ENCODE data around the gene EPHA2. TPM values are rescaled to one million over a fixed set of nuclear protein-coding genes. Genes with fewer than 3 reads are reported as not detected.

EPHA2 gene
- total and polyA plus RNA-seq, 4 donors: 2.9 to 11.1 (median 6.8) TPM

GRCh38 chr1:16088996-16089395 lies 66.9 kb downstream of the EPHA2 start:
- Histone ChIP-seq H3K4me3 (ENCODE audit: low read depth in 1 of 3, low read length in 3 of 3) (no peak overlapping the region), H3K27ac (ENCODE audit: low read depth in 1 of 2, low read length in 2 of 2) (no peak overlapping the region), H3K27me3 (ENCODE audit: control insufficient read depth in 4 of 4, insufficient read depth in 4 of 4, low read length in 3 of 4) (no peaks in the 10 kb centered on the region), H3K9ac (ENCODE audit: low read depth in 1 of 2, low read length in 2 of 2) (no peak overlapping the region), H3K9me3 (ENCODE audit: control insufficient read depth in 4 of 4, low read length in 3 of 4) (no peaks in the 10 kb centered on the region), H3K36me3 (ENCODE audit: control insufficient read depth in 4 of 4, insufficient read depth in 3 of 4, low read depth in 1 of 4, low read length in 3 of 4) (no peaks in the 10 kb centered on the region), H3K4me1 (ENCODE audit: control insufficient read depth in 4 of 4, insufficient read depth in 4 of 4, low read length in 3 of 4) (no peaks in the 10 kb centered on the region)
- TF ChIP-seq FOXA2 (IDR thresholded peaks at IDR 0.05) (no peak), REST (IDR thresholded peaks at IDR 0.05) (no peak), RAD21 (IDR thresholded peaks at IDR 0.05) (no peak), GABPA (IDR thresholded peaks at IDR 0.05 in 1 of 2, conservative IDR thresholded peaks at IDR 0.05 in 1 of 2) (no peak), ZBTB33 (IDR thresholded peaks at IDR 0.05) (no peak), ATF3 (IDR thresholded peaks at IDR 0.05) (no peak), TAF1 (conservative IDR thresholded peaks at IDR 0.05) (no peak)
- no peak for DNase-seq (ENCODE audit: low spot score)
- WGBS: 91% methylated on average over 9 of the region's 9 CpGs

- H3K27ac ChIP-seq (ENCODE audit: low read depth in 1 of 2, low read length in 2 of 2): no peak overlapping the region
Observed at GRCh38 chr1:16088351-16088911, 67.4 kb downstream of the EPHA2 start.

GRCh38 chr1:16087733-16088132 lies 68.1 kb downstream of the EPHA2 start:
- WGBS: 81% methylated on average over 7 of the region's 7 CpGs
- Histone ChIP-seq H3K36me3 (ENCODE audit: control insufficient read depth in 4 of 4, insufficient read depth in 3 of 4, low read depth in 1 of 4, low read length in 3 of 4) (no peaks in the 10 kb centered on the region), H3K9ac (ENCODE audit: low read depth in 1 of 2, low read length in 2 of 2) (no peak overlapping the region), H3K9me3 (ENCODE audit: control insufficient read depth in 4 of 4, low read length in 3 of 4) (no peaks in the 10 kb centered on the region), H3K4me1 (ENCODE audit: control insufficient read depth in 4 of 4, insufficient read depth in 4 of 4, low read length in 3 of 4) (no peaks in the 10 kb centered on the region), H3K27ac (ENCODE audit: low read depth in 1 of 2, low read length in 2 of 2) (no peak overlapping the region), H3K27me3 (ENCODE audit: control insufficient read depth in 4 of 4, insufficient read depth in 4 of 4, low read length in 3 of 4) (no peaks in the 10 kb centered on the region), H3K4me3 (ENCODE audit: low read depth in 1 of 3, low read length in 3 of 3) (no peak overlapping the region)
- no peak for DNase-seq (ENCODE audit: low spot score)
- TF ChIP-seq HNF4G (IDR thresholded peaks at IDR 0.05) (no peak), CTCF (IDR thresholded peaks at IDR 0.05; ENCODE audit: low read depth, low read length, missing input control) (no peak), HNF4A (conservative IDR thresholded peaks at IDR 0.05) (no peak)

More at GRCh38 chr1:16088351-16088911, 67.4 kb downstream of the EPHA2 start:
- Histone ChIP-seq H3K4me3 (ENCODE audit: low read depth in 1 of 3, low read length in 3 of 3) (no peak overlapping the region), H3K4me1 (ENCODE audit: control insufficient read depth in 4 of 4, insufficient read depth in 4 of 4, low read length in 3 of 4) (no peaks in the 10 kb centered on the region), H3K36me3 (ENCODE audit: control insufficient read depth in 4 of 4, insufficient read depth in 3 of 4, low read depth in 1 of 4, low read length in 3 of 4) (no peaks in the 10 kb centered on the region), H3K9ac (ENCODE audit: low read depth in 1 of 2, low read length in 2 of 2) (no peak overlapping the region), H3K9me3 (ENCODE audit: control insufficient read depth in 4 of 4, low read length in 3 of 4) (no peaks in the 10 kb centered on the region), H3K27me3 (ENCODE audit: control insufficient read depth in 4 of 4, insufficient read depth in 4 of 4, low read length in 3 of 4) (no peaks in the 10 kb centered on the region)
- WGBS: 89% methylated on average over 17 of the region's 17 CpGs
- TF ChIP-seq HNF4G (IDR thresholded peaks at IDR 0.05) (no peak), FOXA2 (IDR thresholded peaks at IDR 0.05) (no peak), SP1 (IDR thresholded peaks at IDR 0.05) (no peak), RAD21 (IDR thresholded peaks at IDR 0.05) (no peak)
- DNase-seq (ENCODE audit: low spot score): no peak

Measured in liver (tissue), 9 donors.